GM19351 (cell line): ENCODE data around the gene CHEK1.
A peak's percentile ranks its signal among the peaks of the same experiment; 100 is the strongest.
"Not testable (repeated sequence)": the region's sequence is repeated elsewhere in the genome, so short reads cannot be mapped to it uniquely, and the experiment has no call there.

Source experiments
- ATAC-seq: cut with Tn5 transposase; IDR thresholded peaks from one replicate; pipeline ENCODE4 v1.9.1; 2021; ENCODE audit warnings: mild to moderate bottlenecking, moderate library complexity; ENCODE audit not compliant: unreplicated experiment

Gene CHEK1

GRCh38 chr11:125624756-125625213 lies at the start of gene CHEK1:
Gene CHEK1, plus strand, starts transcription at chr11:125625163. Its CDS starts 1,606 bp downstream, at chr11:125626769.
- ATAC-seq = no peak

GRCh38 chr11:125577181-125577580 lies 47.8 kb upstream of the CHEK1 start:
- ATAC-seq = not testable (repeated sequence)

DNA sequence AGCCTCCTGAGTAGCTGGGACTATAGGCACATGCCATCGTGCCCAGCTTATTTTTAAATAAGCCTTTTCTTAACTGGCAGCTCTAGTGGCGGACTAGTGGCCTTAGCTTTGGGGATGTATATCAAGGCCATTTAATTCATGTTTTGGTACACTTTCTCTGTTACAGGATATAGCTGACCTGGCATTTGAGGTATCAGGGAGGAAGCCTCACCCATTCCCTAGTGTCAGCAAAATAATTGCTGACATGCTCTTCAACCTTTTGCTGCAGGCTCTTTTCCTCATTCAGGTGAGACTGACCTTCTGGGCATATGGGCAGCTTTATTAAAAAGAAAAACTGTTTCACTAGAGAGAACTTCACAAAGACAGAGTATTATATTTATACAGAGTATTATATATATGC lies 46.2 kb upstream of the CHEK1 start:
- no peak for ATAC-seq

- ATAC-seq = no peak
Measured at GRCh38 chr11:125579811-125580210, 45.2 kb upstream of the CHEK1 start.

GRCh38 chr11:125583496-125583895 lies 41.5 kb upstream of the CHEK1 start:
- ATAC-seq = no peak

DNA sequence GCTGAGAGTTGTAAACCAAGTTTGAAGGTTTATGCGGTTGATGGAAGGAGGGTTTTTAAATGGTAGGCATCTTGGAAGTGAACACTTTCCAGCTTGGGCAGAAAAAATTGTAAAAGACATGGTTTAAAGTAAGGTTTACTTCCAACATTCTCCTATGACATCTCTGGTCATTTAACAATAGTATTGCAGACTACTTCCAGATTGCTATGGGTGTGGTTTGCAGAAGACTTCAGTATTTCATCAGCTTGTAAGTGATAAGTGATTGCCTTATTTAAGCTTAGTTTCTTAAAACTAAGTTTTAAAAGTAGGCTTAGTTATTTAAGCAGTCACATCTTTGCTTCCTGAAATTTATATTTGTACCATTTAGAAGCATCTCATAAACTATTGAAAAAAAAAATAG lies 39.5 kb upstream of the CHEK1 start:
- no peak for ATAC-seq

- no peak for ATAC-seq
Measured at GRCh38 chr11:125586623-125587022, 38.3 kb upstream of the CHEK1 start.

DNA sequence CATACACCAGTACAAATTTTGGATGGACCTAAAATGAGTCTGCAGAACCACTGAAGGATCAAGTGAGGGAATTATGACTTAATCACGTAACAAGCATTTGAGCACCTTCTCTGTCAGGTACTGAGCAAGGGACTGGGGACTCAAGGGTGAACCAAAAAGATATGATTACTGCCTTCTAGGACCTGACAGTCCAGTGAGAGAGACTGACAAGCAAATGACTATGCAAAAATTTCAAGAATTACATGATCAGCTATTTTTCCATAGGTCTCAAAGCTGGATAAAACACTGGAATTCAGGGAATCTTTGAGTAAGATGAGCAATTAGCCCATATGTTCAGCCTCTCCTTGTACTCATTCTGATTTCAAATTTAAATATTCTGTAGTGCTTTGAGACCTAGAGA lies 37.5 kb upstream of the CHEK1 start:
- ATAC-seq = no peak

GRCh38 chr11:125588505-125588904 lies 36.5 kb upstream of the CHEK1 start:
- no peak for ATAC-seq

DNA sequence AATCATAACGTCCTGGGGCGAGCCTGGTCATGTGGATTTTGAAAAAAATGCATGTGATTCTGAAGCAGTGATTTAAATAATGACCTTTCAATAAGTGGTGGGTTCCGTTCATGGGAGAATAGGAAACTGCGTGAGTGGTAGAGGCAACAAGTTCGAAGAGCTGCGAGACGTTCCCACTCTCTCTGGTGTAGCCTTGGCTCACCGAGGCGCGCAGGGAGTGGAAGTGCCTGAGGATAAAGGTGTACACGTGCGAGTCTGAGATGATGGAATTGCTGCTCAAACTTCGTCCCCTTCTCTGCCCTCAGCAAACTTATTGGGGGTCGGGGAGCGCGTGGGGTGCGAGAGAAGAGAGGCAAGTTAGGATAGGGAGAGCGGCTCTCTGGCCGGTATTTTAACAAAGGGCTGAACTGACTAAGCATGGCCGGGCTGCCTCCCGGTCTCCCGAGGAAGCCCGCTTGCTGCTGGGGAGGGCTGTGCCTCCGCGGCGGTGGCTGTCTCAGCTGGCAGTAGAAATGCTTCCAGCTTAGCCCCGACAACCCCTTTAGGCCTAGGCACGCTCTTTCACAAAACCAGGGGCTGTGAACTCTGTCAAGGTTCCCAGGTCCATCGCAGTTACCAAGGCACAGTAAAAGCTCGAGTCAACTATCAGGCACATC lies 33.2 kb upstream of the CHEK1 start:
- peak; percentile 14 for ATAC-seq

DNA sequence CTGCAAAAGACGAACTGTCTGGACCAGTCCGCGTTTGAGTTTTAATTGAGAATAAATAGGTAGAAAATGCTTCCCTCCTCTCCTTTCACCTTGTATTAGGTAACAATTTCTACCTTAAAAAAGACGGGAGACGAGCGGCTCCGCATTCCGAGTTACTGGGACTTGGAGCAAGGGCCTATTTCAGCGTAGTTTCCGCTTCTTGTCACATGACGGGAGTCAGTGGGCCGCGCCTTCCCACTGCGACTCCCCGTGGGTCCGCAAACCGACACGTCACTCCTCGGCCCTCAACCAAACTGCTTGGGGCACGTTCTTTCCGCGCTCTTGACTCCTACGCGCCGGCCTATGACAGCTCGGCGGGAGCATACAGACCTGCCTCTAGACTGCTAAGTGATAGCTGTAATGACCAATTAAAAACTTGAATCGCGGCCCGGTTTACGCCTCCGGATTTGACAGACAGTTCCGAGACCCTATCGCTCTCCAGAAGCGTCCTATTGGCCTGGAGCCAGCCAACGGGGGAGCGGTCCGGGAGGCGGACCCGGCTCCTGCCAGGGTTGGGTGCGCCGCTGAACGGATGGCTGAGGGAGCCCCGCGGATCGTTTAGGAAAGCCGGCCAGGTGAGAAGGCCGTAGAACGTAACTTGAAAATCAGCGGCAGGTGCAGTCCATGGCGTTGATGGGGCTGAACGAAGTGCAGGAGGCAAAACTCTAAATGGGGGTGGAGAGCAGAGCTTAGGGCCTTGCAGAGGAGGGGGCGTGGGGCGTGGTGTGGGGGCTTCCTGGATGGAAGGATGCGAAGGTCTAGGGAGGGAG lies 32.5 kb upstream of the CHEK1 start, which contains the start of gene STT3A:
TSS of gene STT3A (plus strand) at position 548 of the 809 bp plus-strand sequence. CDS start 3,064 bp downstream, outside the sequence.
- ATAC-seq = peak; percentile 95

- ATAC-seq = no peak
Measured at GRCh38 chr11:125593114-125593820, 31.7 kb upstream of the CHEK1 start.

- no peak for ATAC-seq
Measured at GRCh38 chr11:125594958-125595357, 30.0 kb upstream of the CHEK1 start.

- no peak for ATAC-seq
Measured at GRCh38 chr11:125600663-125601062, 24.3 kb upstream of the CHEK1 start.

GRCh38 chr11:125603207-125603606 lies 21.8 kb upstream of the CHEK1 start:
- no peak for ATAC-seq

DNA sequence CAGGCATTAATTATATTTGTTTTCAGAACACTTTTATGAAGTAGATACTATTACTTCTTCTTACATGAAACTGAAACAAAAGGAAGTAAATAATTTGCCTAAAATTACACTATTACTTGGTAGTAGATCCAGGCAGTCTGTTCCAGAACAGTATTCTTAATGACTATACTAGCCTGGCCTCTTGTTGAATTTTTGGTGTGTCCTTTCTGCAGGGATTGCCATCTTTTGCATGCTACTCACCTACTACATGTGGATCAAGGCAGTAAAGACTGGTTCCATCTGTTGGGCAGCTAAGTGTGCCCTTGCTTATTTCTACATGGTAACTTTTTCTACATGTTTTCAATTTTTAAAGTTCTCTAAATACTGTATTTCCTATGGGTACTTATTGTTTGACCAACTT lies 19.5 kb upstream of the CHEK1 start:
- ATAC-seq = no peak

- ATAC-seq = no peak
Measured at GRCh38 chr11:125609545-125609944, 15.4 kb upstream of the CHEK1 start.

- no peak for ATAC-seq
Measured at GRCh38 chr11:125618383-125618782, 6.6 kb upstream of the CHEK1 start.

GRCh38 chr11:125621995-125622394 lies 3.0 kb upstream of the CHEK1 start:
- ATAC-seq = no peak

DNA sequence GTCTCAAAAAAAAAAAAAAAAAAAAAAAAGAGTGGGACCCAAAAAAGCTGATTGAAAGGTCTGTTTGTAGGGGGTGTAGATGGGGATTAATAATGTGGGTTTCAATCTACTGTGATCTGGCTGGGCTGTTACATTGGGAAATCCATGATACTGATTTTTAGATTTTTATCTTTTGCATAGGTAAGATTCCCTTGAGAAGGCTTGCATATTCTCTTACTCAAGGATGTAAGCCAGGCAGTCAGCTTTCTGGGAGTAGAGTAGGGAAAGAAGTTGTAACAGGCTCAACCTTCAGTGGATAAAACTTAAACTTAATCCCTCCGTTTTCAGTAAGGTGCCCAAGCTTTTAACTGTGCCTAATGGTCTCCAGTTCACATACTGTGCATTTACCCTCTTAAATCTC lies 1.9 kb upstream of the CHEK1 start:
- no peak for ATAC-seq

DNA sequence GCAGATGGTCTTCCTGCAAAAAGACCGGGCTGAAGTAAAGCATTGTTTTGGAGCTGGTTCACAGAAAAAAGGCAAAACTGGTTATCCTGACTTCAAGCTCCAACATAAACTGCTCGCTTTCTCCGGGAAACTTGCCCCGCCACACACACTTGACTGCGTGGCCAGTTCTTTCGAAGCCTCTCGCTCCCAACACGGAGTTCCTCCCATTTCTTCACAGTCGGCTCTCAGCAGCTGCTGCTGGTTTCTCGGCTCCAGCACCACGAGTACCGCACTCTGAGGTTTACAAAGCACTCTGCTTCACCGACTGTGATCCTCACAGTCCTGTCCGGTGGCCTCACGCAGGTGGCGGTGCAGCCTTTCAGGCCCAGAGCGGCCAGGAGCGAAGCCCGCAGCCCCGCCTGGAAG lies 264 bp downstream of the CHEK1 start:
- no peak for ATAC-seq
